SK-N-MC (cell line): ENCODE results near the gene CYFIP2.

Experiments
- EZH2 ChIP-seq: fragments of 200-600 bp; sonication (generic); IDR thresholded peaks from one replicate; pipeline ENCODE4 v1.6.1; 2017; ENCODE audit warnings: antibody characterized with exemption
- POLR2AphosphoS5 ChIP-seq: IDR thresholded peaks from 2 replicates; pipeline ENCODE4 v1.6.1; 2012; ENCODE audit warnings: mild to moderate bottlenecking, low read depth, low read length, borderline replicate concordance

GRCh38 chr5:157230610-157231009, 35.3 kb upstream of the CYFIP2 start:
- TF ChIP-seq EZH2 (no peak), POLR2AphosphoS5 (no peak)
